HL-60 (cell line): ENCODE results near the gene TAF5L.

Experiments
- CTCF ChIP-seq: IDR thresholded peaks from one replicate; pipeline ENCODE4 v1.5.1; 2011; ENCODE audit warnings: low read length, control low read depth, inconsistent platforms; ENCODE audit not compliant: insufficient read depth
- GABPA ChIP-seq: IDR thresholded peaks from 2 replicates; pipeline ENCODE4 v1.6.1; 2012; ENCODE audit warnings: low read depth
- POLR2AphosphoS5 ChIP-seq: IDR thresholded peaks from 2 replicates; pipeline ENCODE4 v1.6.1; 2012; ENCODE audit warnings: low read depth

- TF ChIP-seq POLR2AphosphoS5 = no peak
- no peak for TF ChIP-seq CTCF
- TF ChIP-seq GABPA = no peak
These were observed 6.3 kb downstream of the TAF5L start for GRCh38 chr1:229619614-229620013.
